ENCODE results near the gene FAM8A1. TPM values are rescaled to one million over a fixed set of nuclear protein-coding genes. Genes with fewer than 3 reads are reported as not detected.
"Not testable (repeated sequence)": the region's sequence is repeated elsewhere in the genome, so short reads cannot be mapped to it uniquely, and the experiment has no call there.

FAM8A1 gene
- total RNA-seq, 1 donor: 29.7 TPM

- no peak overlapping the region for H3K27ac ChIP-seq (ENCODE audit: low read depth, low read length)
- peak overlapping the region; percentile 75 for H2AFZ ChIP-seq (ENCODE audit: low read length)
- peaks cover 7% of the 10 kb centered on the region for H3K4me1 ChIP-seq (ENCODE audit: insufficient read depth, low read length)
- no peak for TF ChIP-seq CTCF (IDR thresholded peaks at IDR 0.05; ENCODE audit: extremely low read depth, low read depth, low read length)
- peaks cover 3% of the 10 kb centered on the region for H3K9me3 ChIP-seq (ENCODE audit: low read depth, low read length)
- no peaks in the 10 kb centered on the region for H3K27me3 ChIP-seq (ENCODE audit: insufficient read depth, low read length)
- no peaks in the 10 kb centered on the region for H4K20me1 ChIP-seq (ENCODE audit: insufficient read depth, low read length)
- H3K4me3 ChIP-seq (ENCODE audit: insufficient read depth, low read length): peak overlapping the region; percentile 71
- peak overlapping the region; percentile 73 for H3K4me2 ChIP-seq (ENCODE audit: insufficient read depth, low read length)
- H3K36me3 ChIP-seq (ENCODE audit: insufficient read depth, low read length): no peaks in the 10 kb centered on the region
- DNase-seq (ENCODE audit: insufficient read length, low spot score, missing footprints): peak; percentile 70
- H3K79me2 ChIP-seq (ENCODE audit: insufficient read depth, low read length): no peaks in the 10 kb centered on the region
Measured at GRCh38 chr6:17580518-17581048, 19.5 kb upstream of the FAM8A1 start.

GRCh38 chr6:17581282-17581681, 18.8 kb upstream of the FAM8A1 start:
- not testable (repeated sequence) for H3K4me1 ChIP-seq (ENCODE audit: insufficient read depth, low read length); DNase-seq (ENCODE audit: insufficient read length, low spot score, missing footprints); H3K27ac ChIP-seq (ENCODE audit: low read depth, low read length); H3K79me2 ChIP-seq (ENCODE audit: insufficient read depth, low read length); H3K4me2 ChIP-seq (ENCODE audit: insufficient read depth, low read length); H3K27me3 ChIP-seq (ENCODE audit: insufficient read depth, low read length); H2AFZ ChIP-seq (ENCODE audit: low read length); H4K20me1 ChIP-seq (ENCODE audit: insufficient read depth, low read length); H3K9me3 ChIP-seq (ENCODE audit: low read depth, low read length); H3K36me3 ChIP-seq (ENCODE audit: insufficient read depth, low read length); H3K4me3 ChIP-seq (ENCODE audit: insufficient read depth, low read length)

- H3K27me3 ChIP-seq (ENCODE audit: insufficient read depth, low read length): no peaks in the 10 kb centered on the region
- no peaks in the 10 kb centered on the region for H4K20me1 ChIP-seq (ENCODE audit: insufficient read depth, low read length)
- peak overlapping the region; percentile 42 for H3K4me3 ChIP-seq (ENCODE audit: insufficient read depth, low read length)
- no peaks in the 10 kb centered on the region for H3K9me3 ChIP-seq (ENCODE audit: low read depth, low read length)
- peak overlapping the region; percentile 70 for H2AFZ ChIP-seq (ENCODE audit: low read length)
- no peaks in the 10 kb centered on the region for H3K79me2 ChIP-seq (ENCODE audit: insufficient read depth, low read length)
- no peak for TF ChIP-seq CTCF (IDR thresholded peaks at IDR 0.05; ENCODE audit: extremely low read depth, low read depth, low read length)
- peak overlapping the region; percentile 69 for H3K27ac ChIP-seq (ENCODE audit: low read depth, low read length)
- DNase-seq (ENCODE audit: insufficient read length, low spot score, missing footprints): peak; percentile 92
- H3K4me1 ChIP-seq (ENCODE audit: insufficient read depth, low read length): peaks cover 7% of the 10 kb centered on the region
- no peaks in the 10 kb centered on the region for H3K36me3 ChIP-seq (ENCODE audit: insufficient read depth, low read length)
- peak overlapping the region; percentile 75 for H3K4me2 ChIP-seq (ENCODE audit: insufficient read depth, low read length)
Measured at GRCh38 chr6:17583811-17584210, 16.3 kb upstream of the FAM8A1 start.

- TF ChIP-seq CTCF (IDR thresholded peaks at IDR 0.05; ENCODE audit: extremely low read depth, low read depth, low read length): peak; percentile 81
- peak overlapping the region; percentile 70 for H2AFZ ChIP-seq (ENCODE audit: low read length)
- peaks cover 9% of the 10 kb centered on the region for H3K4me1 ChIP-seq (ENCODE audit: insufficient read depth, low read length)
- DNase-seq (ENCODE audit: insufficient read length, low spot score, missing footprints): peak; percentile 84
- no peaks in the 10 kb centered on the region for H3K36me3 ChIP-seq (ENCODE audit: insufficient read depth, low read length)
- H3K9me3 ChIP-seq (ENCODE audit: low read depth, low read length): no peaks in the 10 kb centered on the region
- no peaks in the 10 kb centered on the region for H4K20me1 ChIP-seq (ENCODE audit: insufficient read depth, low read length)
- H3K27me3 ChIP-seq (ENCODE audit: insufficient read depth, low read length): no peaks in the 10 kb centered on the region
- peak overlapping the region; percentile 69 for H3K27ac ChIP-seq (ENCODE audit: low read depth, low read length)
- H3K4me3 ChIP-seq (ENCODE audit: insufficient read depth, low read length): peak overlapping the region; percentile 42
- peak overlapping the region; percentile 75 for H3K4me2 ChIP-seq (ENCODE audit: insufficient read depth, low read length)
- H3K79me2 ChIP-seq (ENCODE audit: insufficient read depth, low read length): no peaks in the 10 kb centered on the region
Measured at GRCh38 chr6:17584241-17584803, 15.8 kb upstream of the FAM8A1 start.

Data from osteoblast (primary cell).